Naive thymus-derived CD8-positive, alpha-beta T cell (primary cell): ENCODE measurements around the gene LTK. TPM values are rescaled to one million over a fixed set of nuclear protein-coding genes. Genes with fewer than 3 reads are reported as not detected.

Source experiments
- ATAC-seq, 2 donors: fragments of 150-1000 bp; cut with Tn5 transposase in 1 of 2; sonication (Bioruptor Pico), chemical (Tn5 transposase) in 1 of 2; 1 replicate in 1 of 2; 2 replicates in 1 of 2; pipeline ENCODE4 v1.10.0; 2021; ENCODE audit warnings: mild to moderate bottlenecking in 2 of 2, moderate library complexity in 2 of 2
- POLR2A ChIA-PET: fragments of 350-600 bp; sonication (Branson Sonifier 250); formaldehyde crosslinking; loops from one replicate; lab custom pipeline; 2021; ENCODE audit warnings: antibody characterized with exemption; lab: Charles Lee
- DNase-seq, 10 donors: peaks; one replicate each; pipeline versions ENCODE4 v3.0.0 to v3.0.0-alpha.2; 2020 to 2022
- H3K27ac Mint-ChIP-seq, 10 donors: one replicate each; pipeline ENCODE4 v1.8.0; 2020 to 2022; ENCODE audit warnings: mild to moderate bottlenecking in 10 of 10, mixed read lengths in 10 of 10, moderate library complexity in 4 of 10, inconsistent platforms in 1 of 10
- H3K27me3 Mint-ChIP-seq, 5 donors: one replicate each; pipeline ENCODE4 v1.8.0; 2021 to 2022; ENCODE audit warnings: mixed read lengths in 5 of 5
- H3K36me3 Mint-ChIP-seq, 3 donors: one replicate each; pipeline ENCODE4 v1.8.0; 2020 to 2022; ENCODE audit warnings: mixed read lengths in 3 of 3, mild to moderate bottlenecking in 2 of 3, inconsistent platforms in 1 of 3
- H3K4me1 Mint-ChIP-seq, 4 donors: one replicate each; pipeline ENCODE4 v1.8.0; 2021 to 2022; ENCODE audit warnings: mixed read lengths in 4 of 4
- H3K4me3 Mint-ChIP-seq, 10 donors: one replicate each; pipeline ENCODE4 v1.8.0; 2020 to 2022; ENCODE audit warnings: mild to moderate bottlenecking in 10 of 10, mixed read lengths in 10 of 10, moderate library complexity in 6 of 10, inconsistent platforms in 1 of 10
- H3K9me3 Mint-ChIP-seq, 9 donors: one replicate each; pipeline ENCODE4 v1.8.0; 2020 to 2022; ENCODE audit warnings: mixed read lengths in 9 of 9, mild to moderate bottlenecking in 3 of 9, inconsistent platforms in 1 of 9, moderate library complexity in 1 of 9
- polyA plus RNA-seq, 3 donors: library from polyadenylated mRNA; unstranded; fragments of 300-500 nt; fragmentation: Illumina TruSeq; gene quantifications; one replicate each; pipeline ENCODE4 v1.2.3, GENCODE V29; 2021
- total RNA-seq, 8 experiments: library from RNA in 2 of 8; stranded (reverse) in 2 of 8; gene quantifications; one replicate each; pipeline ENCODE4 v1.2.3 and lab custom pipeline; 2021 to 2026

Gene LTK
- total and polyA plus RNA-seq, 5 experiments from 2014 or later, result 0.18 to 0.22 TPM; not detected in 3

DNA sequence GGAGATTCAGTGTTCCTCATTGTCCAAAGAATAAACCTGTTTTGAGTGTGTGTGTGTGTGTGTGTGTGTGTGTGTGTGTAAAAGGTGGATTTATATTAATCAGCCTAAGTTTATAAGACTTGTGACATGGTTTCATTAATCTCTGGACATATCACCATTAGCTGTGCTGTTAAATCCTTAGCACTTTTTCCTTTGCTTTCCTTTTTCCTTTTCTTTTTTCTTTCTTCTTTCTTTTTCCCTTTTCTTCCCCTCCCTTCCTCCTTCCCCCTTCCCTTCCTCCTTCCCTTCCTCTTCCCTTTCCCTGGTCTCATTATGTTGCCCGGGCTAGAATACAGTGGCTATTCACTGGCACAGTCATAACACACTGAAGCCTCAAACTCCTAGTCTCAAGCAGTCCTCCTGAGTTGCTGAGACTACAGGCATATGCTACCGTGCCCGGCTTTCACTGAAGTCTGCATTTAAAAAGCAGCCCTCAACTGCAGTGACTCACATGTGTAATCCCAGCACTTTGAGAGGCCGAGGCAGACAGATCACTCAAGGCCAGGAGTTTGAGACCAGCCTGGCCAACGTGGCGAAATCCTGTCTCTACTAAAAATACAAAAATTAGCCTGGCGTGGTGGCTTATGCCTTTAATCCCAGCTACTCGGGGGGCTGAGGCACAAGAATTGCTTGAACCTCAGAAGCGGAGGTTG is 48.6 kb downstream of the LTK start:
- no peak for DNase-seq
- peaks cover 6 to 83% (median 11%) of the 10 kb centered on the region in 3 donors for H3K36me3 Mint-ChIP-seq
- H3K4me1 Mint-ChIP-seq, result peaks cover 2 to 15% (median 6%) of the 10 kb centered on the region in 4 donors
- POLR2A ChIA-PET, result interaction anchor here (1.1 kb wide), 1 partner anchor 10 kb away, joined by 3 read pairs; no protein-coding TSS in a partner anchor
- H3K4me3 Mint-ChIP-seq, result no peak overlapping the region
- no peaks in the 10 kb centered on the region for H3K27me3 Mint-ChIP-seq
- H3K9me3 Mint-ChIP-seq, result no peaks in the 10 kb centered on the region
- no peak for ATAC-seq
- no peak overlapping the region for H3K27ac Mint-ChIP-seq

DNA sequence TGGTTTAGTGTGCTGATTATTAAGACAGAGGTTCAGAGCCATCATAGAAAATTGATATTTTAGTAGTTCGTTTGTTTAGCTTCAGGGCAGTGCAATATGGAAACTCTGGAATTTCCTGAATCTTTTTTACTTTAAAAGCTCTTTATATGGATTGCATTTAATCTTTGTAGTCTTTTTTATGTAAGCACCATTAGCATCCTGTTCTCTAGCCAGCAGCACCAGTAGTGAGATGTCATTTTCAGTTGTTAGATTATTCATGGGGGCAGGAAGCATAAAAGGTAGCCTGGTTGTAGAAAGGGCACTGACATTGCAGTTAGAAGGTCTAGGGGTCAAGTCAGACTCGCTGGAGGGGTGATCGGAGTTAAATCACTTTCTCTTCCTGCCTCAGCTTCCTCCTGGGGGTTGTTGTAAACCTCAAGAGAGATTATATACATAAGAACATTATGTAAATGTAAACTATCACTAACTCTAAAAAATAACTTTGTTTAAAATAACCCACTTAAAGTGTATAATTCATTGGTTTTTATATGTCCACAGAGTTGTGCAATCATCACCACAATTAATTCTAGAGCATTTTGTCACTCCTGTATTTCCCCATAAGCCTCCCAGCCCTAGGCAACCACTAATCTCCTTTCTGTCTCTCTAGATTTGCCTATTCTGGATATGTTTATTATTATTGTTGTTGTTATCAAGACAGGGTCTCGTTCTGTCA is 51.4 kb downstream of the LTK start:
- no peaks in the 10 kb centered on the region for H3K9me3 Mint-ChIP-seq
- no peaks in the 10 kb centered on the region for H3K27me3 Mint-ChIP-seq
- H3K27ac Mint-ChIP-seq, result peak overlapping the region in 1 of 10 donors; percentile 73

More for the DNA sequence above, 51.4 kb downstream of the LTK start:
- H3K4me3 Mint-ChIP-seq, result no peak overlapping the region
- peaks cover 3 to 78% (median 10%) of the 10 kb centered on the region in 3 donors for H3K36me3 Mint-ChIP-seq
- POLR2A ChIA-PET, result no interaction called here
- DNase-seq (no peak), ATAC-seq (no peak)
- peaks cover 2 to 15% (median 5%) of the 10 kb centered on the region in 4 donors for H3K4me1 Mint-ChIP-seq

Other genes with a start within 250 kb of the LTK start
- 1 to 10 TPM; 5.3 to 7.0 TPM for gene OIP5, start 181.2 kb downstream of the LTK start, total RNA-seq
- under 1 TPM in 2 of 3 donors, not detected in 1; 0.18 to 0.24 TPM for gene OIP5, start 181.2 kb downstream of the LTK start, polyA plus RNA-seq
- gene NUSAP1, start 180.9 kb downstream of the LTK start, total RNA-seq, result 1 to 10 TPM; 2.5 to 4.0 TPM
- gene NUSAP1, start 180.9 kb downstream of the LTK start, polyA plus RNA-seq, result 1 to 10 TPM in 1 of 3 donors, under 1 TPM in 2; 0.32 to 1.4 (median 0.93) TPM
- 10 to 100 TPM; 12.9 to 14.3 TPM for gene NDUFAF1, start 111.3 kb downstream of the LTK start, total RNA-seq
- gene NDUFAF1, start 111.3 kb downstream of the LTK start, polyA plus RNA-seq, result 10 to 100 TPM; 18.4 to 25.6 (median 20.8) TPM
- 10 to 100 TPM; 34.4 to 36.3 TPM for gene RTF1, start 96.7 kb downstream of the LTK start, total RNA-seq
- 10 to 100 TPM; 17.1 to 21.7 (median 19.2) TPM for gene RTF1, start 96.7 kb downstream of the LTK start, polyA plus RNA-seq
- not detected for gene ITPKA, start 20.0 kb downstream of the LTK start, total RNA-seq
- gene ITPKA, start 20.0 kb downstream of the LTK start, polyA plus RNA-seq, result not detected
- gene RPAP1, start 30.4 kb upstream of the LTK start, total RNA-seq, result 10 to 100 TPM; 59.1 to 60.0 TPM
- gene RPAP1, start 30.4 kb upstream of the LTK start, polyA plus RNA-seq, result 10 to 100 TPM in 2 of 3 donors, 1 to 10 TPM in 1; 8.0 to 19.8 (median 12.2) TPM
- under 1 TPM in 1 of 2 experiments, not detected in 1; 0.05 TPM for gene TYRO3, start 45.4 kb upstream of the LTK start, total RNA-seq
- not detected for gene TYRO3, start 45.4 kb upstream of the LTK start, polyA plus RNA-seq
- gene MGA, start 146.6 kb upstream of the LTK start, total RNA-seq, result 10 to 100 TPM; 63.3 to 67.6 TPM
- 10 to 100 TPM; 12.2 to 20.6 (median 13.3) TPM for gene MGA, start 146.6 kb upstream of the LTK start, polyA plus RNA-seq